ENCODE data around the gene PGAP2.
"Not testable (repeated sequence)": the region's sequence is repeated elsewhere in the genome, so short reads cannot be mapped to it uniquely, and the experiment has no call there.

Gene PGAP2

DNA sequence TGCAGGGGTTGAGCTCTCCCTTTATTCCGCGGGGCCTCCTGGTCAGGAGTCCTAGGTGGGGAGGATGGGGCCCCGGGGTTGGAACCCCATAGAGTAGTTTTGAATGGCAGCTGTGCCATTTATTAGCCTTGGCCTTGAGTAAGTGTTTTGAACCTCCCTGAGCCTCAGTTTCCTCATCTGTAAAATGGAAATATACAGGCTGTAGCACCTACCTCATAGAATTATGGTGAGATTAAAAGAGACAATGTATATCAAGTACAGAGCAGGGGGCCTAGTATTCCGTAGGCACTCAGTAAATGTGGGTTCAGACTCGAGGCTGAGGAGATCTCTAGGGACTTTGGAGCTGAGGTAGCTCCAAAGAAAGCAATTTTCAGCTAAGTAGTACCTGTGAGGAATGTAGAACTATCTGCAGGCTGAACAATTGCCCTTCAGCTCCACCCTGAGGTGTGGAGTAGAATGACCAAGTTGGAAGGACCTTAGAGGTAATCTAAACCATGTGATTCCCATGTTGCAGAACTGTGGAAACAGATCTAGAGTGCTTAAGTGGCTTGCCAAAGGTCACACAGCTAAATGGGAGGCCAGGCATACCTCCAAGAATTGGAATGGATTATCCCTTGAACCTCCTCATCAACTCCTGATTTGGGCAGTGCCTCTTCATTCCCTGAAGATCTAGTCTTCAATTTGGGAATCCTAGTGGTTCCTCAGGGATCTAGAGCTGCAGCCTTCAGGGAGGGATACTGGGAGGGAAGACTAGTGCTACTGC is 682 bp downstream of the PGAP2 start:
- no peak for DNase-seq

DNA sequence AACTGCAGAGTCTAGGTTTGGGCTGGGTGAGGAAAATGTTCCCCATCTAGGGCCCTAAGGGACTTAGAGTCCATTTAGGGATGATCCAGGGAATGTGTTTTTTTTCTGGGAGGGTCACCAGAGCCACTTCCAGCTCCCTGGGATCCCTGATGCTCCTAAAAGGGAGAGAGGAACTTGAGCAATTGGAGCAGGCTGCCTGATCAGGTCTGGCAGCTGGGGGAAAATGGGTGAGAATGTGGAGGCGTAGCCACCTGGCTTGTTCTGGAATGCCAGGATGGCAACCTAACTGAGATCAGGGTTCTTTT is 1.2 kb downstream of the PGAP2 start:
- no peak for DNase-seq

DNA sequence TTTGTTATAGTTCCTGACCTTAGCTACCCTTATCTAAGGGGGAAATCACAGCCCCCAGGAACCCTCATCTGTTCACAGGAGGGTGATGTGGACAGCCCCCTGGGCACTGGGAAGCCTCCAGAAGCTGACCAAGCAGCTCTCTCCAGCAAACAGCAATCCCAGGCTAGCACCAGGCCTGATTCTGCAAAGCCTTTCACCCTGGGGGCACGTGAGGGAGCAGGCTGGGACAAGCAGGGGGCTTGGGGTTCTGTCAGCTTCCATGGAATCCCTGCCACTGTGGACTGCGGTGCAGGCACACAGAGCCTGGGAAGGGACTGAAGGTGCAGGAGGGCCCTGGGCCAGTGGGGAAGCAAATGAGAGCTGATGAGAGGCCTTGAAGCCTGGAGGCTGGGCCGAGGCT is 2.1 kb downstream of the PGAP2 start:
- no peak for DNase-seq

DNA sequence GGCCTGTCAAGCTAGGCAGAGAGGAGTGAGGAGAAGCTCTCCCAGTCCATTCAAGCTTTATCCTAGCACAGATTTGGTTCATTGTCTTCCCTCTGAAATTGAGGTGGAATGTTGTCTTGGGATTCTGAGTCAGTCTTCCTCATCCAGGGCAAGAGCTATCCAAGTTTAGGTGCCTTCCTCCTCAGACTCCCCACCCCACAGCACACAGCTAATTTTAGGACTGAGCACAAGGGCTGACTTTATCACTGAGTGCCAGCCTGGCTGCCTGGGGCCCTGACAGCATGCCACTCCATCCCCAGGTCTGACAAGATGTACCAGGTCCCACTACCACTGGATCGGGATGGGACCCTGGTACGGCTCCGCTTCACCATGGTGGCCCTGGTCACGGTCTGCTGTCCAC is 2.6 kb downstream of the PGAP2 start:
- no peak for DNase-seq

DNA sequence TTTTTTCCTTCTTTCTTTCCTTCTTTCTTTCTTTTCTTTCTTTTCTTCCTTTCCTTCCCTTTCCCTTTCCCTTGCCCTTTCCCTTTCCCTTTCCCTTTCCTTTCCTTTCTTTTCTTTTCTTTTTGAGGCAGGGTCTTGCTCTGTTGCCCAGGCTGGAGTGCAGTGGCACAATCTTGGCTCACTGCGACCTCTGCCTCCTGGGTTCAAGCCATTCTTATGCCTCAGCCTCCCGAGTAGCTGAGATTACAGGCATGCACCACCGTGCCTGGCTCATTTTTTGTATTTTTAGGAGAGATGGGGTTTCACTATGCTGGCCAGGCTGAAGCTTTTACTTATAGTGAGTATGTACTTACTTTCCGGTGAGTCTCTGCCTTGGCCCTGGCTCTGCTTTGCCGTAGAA is 6.5 kb downstream of the PGAP2 start:
- not testable (repeated sequence) for DNase-seq

DNA sequence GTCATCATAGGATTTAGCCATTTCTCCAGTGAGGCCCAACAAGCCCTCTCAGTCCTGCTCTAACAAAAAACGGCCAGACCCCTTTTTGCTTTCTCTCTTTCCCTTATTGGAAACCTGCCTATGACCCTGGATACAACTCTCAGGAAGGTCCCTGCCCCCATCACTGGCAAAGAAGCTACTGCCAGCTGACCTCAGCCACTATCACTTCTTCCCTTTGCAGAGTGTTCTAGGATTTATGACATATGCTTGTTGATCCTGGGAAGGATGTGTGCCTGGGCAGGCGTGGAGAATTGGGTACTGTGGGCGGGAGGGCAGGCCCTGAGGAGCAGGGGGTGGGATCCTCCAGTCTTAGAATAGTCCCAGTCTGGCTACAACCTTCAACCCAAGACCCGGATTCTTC is 7.5 kb downstream of the PGAP2 start:
- DNase-seq, result no peak

DNA sequence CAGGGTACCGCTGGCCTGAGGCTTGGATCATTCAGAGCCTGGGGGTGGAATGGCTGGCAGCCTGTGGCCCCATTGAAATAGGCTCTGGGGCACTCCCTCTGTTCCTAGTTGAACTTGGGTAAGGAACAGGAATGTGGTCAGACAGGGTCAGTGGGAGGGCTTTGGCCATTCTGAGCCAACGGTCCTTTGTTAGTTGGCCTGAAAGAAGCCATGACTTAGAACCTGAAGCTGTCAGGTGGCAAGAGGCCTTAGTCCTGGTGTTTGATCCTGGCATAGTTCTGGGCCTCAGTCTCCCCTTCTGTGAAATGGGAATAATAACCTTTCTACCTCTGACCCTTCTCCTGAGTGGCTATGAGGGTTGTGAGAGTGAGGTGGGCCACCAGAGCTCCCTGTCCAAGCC is 8.3 kb downstream of the PGAP2 start:
- DNase-seq, result no peak

DNA sequence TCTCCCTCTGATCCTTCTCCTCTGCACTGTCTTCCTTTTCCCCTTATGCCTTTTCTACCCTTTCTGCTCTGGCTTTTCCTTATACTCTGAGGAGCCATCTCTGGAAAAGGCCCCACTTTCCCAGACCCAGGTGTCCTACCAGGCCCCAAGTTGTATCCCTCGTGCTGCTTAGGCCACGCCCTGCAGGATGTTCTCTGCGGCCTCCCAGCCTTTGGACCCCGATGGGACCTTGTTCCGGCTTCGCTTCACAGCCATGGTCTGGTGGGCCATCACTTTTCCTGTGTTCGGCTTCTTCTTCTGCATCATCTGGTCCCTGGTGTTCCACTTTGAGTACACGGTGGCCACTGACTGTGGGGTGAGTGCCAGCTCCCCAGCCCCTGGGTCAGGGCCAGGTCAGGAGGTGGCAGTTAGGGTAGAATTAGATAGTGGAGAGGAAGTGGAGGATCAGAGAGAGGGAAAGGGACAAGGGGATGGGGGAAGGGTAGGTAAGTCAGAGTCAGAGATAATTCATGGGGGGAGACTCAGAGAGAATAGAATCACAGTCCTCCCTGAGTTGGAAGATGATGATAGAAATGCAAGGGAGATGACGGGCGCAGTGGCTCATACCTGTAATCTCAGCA is 8.9 kb downstream of the PGAP2 start:
- no peak for DNase-seq

DNA sequence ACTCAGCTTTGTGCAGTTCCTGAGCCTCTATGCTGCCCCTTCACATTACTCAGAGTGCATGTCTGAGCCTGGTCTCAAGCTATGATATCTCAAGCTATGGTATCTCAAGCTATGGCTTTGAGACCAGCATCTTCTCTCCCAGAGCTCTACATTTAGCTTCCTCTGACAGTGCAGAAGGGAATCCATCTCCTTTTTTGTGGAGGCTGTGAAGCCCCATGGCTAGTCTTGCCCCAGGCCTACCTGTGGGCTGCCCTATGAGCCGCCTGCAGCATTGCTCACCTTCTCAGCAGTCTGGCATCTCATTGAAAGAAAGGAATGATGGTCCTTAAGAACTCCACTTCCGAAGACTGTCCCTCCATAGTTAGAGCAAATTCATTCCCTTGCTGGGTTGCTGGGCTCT is 12.6 kb downstream of the PGAP2 start:
- DNase-seq, result no peak

DNA sequence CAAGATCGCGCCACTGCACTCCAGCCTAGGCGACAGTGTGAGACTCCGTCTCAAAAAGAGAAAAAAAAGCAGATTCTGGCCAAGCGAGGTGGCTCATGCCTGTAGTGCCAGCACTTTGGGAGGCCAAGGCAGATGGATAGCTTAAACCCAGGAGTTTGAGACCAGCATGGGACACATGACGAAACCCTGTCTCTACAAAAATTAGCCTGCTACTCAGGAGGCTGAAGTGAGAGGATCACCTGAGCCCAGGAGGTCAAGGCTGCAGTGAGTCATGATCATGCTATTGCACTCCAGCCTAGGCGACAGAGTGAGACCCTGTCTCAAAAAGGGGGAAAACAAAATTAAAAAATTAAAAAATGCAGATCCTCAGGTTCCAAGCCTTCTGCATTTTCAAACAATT is 14.0 kb downstream of the PGAP2 start:
- DNase-seq, result no peak

DNA sequence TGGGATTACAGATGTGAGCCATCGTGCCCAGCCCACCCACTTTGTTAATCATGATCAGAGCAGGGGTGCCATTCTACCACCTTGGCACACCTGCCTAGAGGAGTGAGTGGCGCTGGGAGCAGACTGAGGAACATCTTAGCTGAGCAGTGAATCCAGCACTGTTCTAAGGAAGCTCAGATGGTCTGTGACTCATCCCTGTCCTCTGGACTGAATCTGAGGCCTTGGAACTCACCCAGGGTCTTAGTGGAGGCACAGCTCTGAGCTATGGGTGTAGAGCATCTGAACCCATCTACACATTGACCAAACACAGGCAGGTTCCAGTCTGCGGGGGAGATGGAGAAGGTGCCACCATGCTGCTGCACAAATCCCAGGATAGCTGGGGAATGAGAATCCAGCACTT is 14.9 kb downstream of the PGAP2 start:
- no peak for DNase-seq

DNA sequence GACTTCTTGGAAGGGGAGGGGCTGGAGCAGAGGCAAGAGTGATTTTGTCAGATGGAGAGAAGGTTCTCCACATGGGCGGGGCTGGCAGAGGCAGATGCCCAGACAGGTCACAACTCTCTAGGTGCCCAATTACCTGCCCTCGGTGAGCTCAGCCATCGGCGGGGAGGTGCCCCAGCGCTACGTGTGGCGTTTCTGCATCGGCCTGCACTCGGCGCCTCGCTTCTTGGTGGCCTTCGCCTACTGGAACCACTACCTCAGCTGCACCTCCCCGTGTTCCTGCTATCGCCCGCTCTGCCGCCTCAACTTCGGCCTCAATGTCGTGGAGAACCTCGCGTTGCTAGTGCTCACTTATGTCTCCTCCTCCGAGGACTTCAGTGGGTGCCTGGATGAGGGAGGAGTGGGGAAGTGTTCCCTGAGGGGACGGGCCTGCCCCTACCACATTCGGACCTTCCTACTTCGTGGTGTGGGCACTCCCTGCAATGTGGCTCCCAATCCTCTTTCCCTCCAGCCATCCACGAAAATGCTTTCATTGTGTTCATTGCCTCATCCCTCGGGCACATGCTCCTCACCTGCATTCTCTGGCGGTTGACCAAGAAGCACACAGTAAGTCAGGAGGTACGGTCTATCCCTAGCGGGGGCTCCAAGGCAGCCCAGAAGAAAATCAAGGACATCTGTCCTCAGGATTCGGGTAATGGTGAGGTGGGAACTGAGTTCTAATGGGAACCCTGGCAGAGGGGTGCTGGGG is 15.6 kb downstream of the PGAP2 start:
- DNase-seq, result no peak

DNA sequence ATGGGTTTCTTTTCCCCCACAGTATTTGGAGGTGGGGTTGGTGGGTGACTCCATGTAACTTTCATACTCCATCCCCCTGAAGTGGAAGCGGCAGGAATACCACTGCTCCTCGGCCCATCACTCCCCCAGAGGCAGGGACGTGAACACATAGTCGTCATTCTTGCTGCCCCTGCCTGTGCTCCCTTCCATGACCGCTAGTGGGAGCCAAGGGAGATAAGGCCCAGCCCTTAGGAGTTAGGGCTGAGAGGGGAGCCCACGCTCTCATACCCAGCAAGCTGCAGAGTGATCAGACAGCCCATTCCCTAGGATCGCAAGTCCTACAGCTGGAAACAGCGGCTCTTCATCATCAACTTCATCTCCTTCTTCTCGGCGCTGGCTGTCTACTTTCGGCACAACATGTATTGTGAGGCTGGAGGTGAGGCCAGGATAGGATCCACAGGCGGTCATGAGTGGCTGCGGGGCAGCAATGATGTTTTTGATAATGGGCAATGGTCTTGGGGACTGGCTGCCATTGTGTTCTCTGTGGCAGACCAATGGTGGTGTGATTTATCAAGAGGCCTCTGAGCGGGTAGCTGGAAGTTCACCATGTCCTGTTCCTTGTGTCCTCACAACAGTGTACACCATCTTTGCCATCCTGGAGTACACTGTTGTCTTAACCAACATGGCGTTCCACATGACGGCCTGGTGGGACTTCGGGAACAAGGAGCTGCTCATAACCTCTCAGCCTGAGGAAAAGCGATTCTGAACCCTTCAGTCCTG is 16.5 kb downstream of the PGAP2 start:
- DNase-seq, result no peak

DNA sequence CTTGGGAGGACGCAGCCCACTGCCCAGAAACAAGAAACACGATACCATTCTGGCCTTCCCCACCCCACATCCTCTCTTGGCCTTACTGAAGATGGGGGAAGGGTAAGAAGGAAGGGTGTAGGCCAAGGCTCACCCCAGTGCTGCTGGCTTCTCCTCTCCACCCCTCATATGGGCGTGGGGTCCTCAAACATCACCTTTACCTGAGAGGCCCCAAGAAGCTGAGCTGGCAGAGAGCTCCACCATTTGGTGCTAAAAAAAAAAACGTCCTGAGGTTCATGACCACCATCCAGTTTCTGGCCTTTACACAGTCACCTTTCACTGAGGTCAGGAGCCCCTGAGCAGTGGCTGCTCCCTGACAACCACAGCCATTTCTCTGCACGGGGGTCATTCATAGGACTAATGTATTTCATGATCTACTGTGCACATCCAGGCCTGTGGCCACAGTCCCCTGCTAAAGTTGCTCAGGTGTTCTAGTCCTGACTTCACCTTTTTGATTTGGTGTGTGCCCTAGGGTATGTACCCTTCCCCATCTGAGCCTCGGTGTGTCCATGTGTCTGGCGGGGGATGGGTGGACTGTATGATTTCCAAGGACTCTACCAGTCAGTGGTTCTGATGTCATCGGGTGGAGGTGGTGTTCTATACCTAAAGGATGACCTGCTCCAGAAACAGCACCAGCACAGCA is 17.3 kb downstream of the PGAP2 start:
- no peak for DNase-seq

DNA sequence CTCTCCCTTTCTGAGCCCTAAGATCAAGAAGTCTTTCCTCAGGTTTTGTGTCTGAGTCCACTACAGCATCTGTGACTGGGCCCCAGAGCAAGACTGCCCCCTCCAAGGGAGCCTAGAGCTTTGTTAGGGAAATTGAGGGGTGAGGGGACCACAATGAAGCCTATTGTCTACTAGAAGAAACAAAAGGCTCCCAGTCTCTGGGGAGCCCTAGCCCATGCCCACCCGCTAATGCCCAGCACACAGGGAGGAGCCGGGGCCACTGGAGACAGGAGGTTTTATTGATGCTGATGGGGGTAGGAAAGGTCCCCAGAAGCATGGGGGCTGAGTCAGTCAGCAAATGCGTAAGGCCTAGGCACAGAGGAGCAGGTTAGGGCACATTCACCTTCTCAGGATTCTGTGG is 18.4 kb downstream of the PGAP2 start:
- DNase-seq, result no peak

DNA sequence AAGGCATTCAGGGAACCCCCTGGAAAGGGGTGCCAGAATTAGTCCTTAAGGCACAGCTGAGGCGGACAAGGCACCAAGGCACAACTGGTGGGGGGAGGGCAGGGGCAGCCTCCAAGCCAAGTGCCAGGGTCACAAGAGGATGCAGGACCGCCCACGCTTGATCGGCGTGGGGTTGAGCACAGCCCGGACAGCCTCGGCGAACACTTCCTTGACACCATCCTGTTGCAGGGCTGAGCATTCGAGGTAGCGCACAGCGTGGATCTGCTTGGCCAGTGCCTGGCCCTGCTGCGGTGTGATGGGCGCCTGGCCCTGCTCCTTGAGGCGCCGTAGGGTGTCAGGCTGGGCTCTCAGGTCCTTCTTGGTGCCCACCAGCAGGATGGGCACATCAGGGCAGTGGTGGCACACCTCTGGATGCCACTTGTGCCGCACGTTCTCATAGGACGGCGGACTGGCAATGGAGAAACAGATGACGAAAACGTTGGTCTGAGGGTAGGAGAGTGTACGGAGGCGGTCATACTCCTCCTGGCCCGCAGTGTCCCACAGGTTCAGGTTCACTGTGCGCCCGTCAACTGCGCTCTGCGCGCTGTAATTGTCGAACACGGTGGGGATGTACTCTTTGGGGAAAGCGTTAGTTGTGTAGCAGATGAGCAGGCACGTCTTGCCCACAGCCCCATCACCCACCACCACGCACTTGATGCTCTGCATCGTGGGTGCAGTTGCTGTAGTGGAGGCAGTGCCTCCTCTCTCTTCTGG is 19.2 kb downstream of the PGAP2 start:
- DNase-seq, result no peak

DNA sequence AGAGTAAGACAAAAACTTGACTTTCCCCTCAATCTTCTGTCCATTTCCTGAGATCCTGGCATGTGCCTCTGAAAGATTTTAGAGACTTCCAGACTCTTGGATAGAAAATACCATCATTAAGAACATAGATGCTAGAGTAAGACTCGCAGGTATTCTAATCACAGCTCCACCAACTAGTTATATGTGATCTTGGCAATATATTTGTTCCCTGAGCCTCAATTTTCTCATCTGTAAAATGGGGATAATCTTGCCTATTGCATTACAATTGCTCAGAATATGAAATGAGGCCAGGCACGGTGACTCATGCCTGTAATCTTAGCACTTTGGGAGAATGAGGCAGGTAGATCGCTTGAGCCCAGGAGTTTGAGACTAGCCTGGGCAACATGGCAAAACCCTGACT is 21.7 kb downstream of the PGAP2 start:
- no peak for DNase-seq

DNA sequence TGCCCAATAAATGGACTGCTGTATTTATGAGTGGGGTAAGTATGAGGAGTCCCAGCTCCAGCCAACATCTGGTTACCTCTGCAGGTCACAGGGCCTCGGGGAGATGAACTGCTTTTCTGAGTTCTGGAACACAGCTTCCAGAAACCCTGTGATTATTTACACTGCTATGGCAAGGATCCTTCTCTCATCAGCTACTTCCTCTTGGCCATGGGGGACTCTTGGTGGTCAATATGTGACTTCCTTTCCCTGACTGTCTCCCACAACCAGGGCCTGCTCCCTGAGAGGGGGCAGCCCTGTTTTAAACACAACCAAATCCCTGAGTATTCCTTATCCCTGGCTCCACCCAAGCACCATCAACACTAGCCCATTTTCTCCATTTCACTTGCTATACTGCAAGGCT is 22.4 kb downstream of the PGAP2 start:
- no peak for DNase-seq

DNA sequence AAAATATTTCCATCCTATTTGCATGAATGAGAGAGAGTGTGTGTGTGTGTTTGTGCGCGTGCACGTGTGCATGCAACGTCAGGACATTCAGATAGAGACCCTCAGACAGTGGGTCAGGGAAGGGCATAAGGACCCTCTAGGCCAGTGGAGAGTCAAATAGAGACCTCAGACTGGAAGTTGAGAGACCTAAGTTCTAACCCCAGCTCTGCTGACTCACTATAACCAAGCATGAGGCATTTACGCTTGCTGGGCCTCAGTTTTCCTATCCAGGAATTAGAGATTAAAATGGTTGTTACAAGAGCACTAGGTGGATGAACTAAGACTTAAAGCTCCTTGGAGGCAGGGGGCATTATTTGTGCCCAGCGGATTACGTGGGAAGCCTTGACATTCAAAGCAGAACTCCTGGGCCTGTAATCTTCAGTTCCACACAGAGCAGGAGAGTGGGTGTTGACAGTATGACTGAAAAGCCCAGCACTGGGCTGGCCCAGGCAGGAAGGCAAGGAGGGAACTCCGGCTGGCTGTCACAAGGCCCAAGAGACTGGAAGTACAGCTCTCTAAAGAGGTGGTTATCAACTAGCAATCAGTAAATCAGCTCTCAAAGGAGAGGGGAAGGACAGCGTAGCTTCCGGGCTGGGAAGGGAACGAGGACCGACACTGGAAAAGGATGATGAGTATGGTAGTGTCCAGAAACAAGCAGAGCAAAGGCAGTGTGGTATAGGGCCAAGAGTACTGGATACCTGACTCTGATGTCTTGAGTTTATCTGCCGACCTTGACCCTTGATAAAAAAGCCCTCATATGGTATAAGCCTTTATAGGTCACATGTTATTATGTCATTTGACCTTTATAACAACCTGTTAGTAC is 23.2 kb downstream of the PGAP2 start:
- no peak for DNase-seq

DNA sequence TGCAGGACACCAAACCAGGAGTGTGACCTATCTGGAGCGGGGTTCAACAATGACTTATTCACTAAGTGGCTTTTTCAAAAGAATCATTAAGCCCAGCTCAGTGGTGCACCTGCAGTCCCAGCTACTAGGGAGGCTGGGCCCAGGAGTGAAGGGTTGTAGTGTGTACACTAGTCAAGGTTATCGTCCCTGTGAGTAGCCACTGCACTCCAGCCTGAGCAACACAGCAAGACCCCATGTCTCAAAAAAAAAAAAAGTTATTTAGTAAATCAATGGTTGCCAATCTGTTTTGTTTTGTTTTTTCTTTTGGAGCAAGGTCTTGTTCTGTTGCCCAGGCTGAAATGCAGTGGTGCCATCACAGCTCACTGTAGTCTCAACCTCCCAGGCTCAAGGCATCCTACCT is 24.5 kb downstream of the PGAP2 start:
- no peak for DNase-seq

DNA sequence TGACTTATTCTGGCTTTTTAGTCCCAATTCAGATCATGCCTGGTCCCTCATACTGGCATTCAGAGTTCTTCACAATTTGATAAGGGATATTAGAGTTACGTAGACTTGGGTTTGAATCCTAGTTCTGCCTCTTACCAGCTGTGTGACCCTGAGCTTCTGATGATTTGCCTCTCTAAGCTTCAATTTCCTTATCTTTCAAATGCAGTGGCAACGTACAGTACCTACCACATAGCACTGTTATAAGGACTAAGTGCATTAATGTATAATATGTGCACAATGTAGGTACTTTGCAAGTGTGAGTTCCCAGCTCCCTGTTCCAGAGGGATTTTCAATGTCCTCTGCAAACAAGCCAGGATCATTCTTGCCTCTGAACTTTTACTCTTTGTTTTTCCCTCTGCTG is 25.1 kb downstream of the PGAP2 start:
- DNase-seq, result no peak

DNA sequence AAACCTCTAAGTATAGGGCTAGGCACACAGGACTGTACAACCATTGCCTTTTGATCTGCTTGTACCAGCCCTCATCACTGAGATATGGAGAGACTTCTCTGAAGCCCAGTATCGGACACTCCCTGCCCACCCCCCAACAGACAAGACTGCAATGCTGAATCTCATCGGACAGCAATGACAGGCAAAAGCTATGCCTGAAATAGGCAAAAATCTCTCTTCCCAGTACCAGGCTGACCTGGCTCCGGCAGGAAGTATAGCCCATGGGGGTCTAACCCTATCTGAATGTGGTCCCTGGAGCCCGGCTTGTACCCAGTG is 25.9 kb downstream of the PGAP2 start:
- DNase-seq, result no peak
